GM19351 (cell line): ENCODE data around the gene PLCH1.
"Not testable (repeated sequence)": the region's sequence is repeated elsewhere in the genome, so short reads cannot be mapped to it uniquely, and the experiment has no call there.

Experiments
- ATAC-seq: cut with Tn5 transposase; IDR thresholded peaks from one replicate; pipeline ENCODE4 v1.9.1; 2021; ENCODE audit warnings: mild to moderate bottlenecking, moderate library complexity; ENCODE audit not compliant: unreplicated experiment

Gene PLCH1

DNA sequence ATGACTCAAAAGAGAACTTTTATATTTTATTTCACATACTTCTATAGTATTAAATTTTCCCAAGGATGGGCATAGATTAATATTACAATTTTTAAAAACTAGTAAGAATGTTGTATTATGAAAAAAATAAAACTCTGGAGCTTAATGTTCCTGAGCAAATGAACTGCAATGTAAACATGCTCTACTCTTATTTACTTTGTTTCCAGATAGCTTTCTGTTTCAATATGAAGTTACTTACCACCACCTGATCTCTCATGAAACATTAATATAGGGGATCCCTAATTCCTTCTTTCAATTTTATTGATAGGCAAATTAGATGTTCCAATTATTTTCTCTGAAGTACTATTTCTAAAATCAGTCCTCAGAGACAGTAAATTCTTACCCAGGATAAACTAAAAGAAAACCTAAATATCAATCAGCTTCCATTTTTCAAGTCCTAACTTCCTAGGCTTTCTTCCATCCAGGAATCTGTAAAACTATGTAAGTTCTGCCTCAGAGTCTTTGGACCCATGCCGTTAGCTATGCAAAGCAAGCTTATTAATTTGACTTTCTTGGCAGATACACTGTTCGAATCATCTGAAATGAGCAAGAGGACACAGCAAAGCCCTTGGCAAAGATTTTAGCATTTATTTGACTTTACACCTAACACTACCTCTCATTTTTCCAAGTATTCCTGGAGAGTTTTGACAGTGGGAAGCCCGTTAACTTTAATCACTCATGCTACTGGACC, 93.2 kb downstream of the PLCH1 start:
- ATAC-seq = no peak

DNA sequence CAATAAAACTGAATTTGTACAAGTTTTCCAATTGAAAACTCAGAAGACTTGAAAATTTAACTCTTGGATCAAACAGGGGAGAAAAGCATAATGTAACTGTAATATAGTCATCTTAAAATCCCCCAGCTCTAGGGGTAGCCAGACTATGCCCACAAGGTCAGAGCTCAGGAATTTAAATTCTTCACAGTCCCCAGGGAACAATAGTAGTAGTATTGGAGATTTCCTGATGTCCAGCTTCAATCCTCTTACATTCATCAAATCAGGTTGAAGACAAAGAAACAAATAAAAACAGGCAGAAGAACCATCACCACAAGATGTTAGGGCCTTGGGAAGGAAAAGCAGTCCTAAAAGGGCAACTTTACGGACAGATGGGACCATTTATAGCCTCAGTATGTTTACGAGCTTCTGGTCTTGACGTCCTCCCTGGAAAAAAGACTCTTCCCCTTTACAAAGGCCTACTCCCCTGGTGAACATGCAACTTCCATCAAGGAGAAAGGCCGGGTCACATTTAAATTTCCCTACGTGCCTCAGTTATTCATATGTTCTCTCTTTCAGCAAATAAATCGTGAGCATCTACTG, 96.8 kb downstream of the PLCH1 start:
- no peak for ATAC-seq

GRCh38 chr3:155647206-155647605, 97.7 kb downstream of the PLCH1 start:
- ATAC-seq = no peak

DNA sequence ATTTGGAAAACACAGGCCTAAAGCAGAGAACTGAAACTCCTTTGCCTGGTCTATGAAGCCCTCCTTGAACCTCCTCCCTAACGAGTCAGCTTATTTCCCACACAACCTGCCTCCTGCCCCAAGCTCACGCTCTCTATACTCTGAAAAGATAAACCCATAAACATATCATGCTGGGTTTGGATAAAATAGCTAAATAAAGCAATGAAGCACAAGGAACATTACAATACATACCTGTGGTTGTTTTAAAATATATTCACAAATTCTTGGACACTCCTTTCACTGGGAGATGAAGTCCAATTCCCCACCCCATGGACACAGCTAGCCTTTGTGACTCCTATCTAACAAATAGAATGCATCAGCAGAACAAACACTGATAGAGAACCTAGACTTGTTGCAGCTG, 98.2 kb downstream of the PLCH1 start:
- ATAC-seq = no peak

GRCh38 chr3:155646128-155646527, 98.7 kb downstream of the PLCH1 start:
- ATAC-seq = no peak

- ATAC-seq = no peak
Observed at GRCh38 chr3:155643581-155644165, 101.2 kb downstream of the PLCH1 start.

DNA sequence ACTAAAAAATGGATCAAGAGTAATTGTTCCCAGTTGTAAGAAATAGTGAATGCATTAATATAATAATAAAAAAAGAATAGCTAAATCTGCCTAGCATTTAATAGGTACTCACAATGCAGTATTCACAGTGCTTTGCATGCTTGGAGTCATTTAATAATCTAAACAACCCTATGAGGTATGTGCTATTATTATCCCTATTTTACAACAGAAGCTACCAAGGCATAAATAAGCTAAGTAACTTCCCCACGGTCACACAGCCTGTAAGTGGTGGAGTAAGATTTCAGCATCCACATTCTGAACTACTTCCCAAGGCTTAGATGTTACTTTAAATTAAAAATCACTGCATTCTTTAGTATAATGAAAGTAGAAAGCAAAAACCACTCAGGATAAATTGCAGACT, 102.9 kb downstream of the PLCH1 start:
- ATAC-seq = no peak

DNA sequence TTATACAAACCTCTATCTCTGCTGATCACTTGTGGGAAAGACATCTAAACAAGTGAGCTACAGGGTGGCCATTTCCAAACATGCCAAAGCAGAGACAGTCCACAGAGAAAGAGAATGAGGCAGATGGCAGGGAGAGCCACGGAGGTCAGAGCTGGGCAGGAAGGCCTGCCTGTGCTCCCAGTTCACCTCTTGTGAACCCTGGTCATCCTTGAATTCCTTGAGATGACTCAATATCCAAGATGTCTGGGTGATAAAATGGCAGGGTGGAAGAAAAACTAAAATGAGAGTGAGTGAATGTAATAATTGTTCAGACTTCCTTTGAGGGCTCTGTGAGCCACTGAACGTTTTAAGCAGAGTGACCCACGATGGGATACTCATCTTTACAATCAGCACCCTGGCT, 104.8 kb downstream of the PLCH1 start:
- ATAC-seq = no peak

DNA sequence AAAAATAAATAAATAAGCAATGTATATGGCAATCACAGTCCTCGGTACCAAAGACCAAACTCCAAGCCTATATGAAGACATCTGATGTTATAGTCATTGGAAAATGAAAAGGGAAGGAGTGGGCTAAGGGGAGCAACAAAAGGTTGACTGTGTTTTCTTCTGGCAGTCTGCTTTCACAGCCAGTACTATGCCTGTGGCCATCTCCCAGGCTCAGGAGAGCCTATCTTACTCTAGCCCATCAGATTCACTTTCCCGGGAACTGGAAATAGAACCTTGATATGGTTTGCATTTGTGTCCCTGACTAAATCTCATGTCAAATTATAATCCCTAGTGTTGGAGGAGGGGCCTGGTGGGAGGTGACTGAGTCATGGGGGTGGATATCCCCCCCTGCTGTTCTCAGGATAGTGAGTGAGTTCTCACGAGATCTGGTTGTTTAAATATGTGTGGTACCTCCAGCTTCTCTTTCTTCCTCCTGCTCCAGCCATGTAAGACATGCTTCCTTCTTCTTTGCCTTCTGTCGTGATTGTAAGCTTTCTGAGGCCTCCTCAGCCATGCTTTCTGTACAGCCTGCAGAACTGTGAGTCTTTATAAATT, 105.3 kb downstream of the PLCH1 start:
- ATAC-seq = no peak

GRCh38 chr3:155638461-155638860, 106.4 kb downstream of the PLCH1 start:
- ATAC-seq = not testable (repeated sequence)

DNA sequence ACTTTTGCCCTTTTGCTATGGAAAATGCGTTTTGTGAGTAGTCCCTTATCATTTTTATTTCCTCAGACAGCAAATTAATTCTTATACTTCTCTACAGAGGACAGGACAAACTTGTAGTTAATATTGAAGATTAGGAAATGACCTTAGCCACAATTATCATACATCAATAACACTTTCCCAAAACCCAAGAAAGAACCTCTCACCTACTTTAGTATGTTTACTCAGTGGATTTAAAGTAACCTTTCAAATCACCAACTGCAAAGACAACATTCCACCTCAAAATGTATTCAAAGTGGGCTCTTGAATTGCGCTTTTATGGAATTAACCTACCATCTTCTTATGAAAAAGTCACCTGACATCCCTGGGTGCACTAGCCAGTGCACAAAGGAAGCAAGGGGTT, 107.3 kb downstream of the PLCH1 start:
- no peak for ATAC-seq

GRCh38 chr3:155635056-155635455, 109.8 kb downstream of the PLCH1 start:
- ATAC-seq = no peak

GRCh38 chr3:155634121-155634719, 110.7 kb downstream of the PLCH1 start:
- no peak for ATAC-seq

DNA sequence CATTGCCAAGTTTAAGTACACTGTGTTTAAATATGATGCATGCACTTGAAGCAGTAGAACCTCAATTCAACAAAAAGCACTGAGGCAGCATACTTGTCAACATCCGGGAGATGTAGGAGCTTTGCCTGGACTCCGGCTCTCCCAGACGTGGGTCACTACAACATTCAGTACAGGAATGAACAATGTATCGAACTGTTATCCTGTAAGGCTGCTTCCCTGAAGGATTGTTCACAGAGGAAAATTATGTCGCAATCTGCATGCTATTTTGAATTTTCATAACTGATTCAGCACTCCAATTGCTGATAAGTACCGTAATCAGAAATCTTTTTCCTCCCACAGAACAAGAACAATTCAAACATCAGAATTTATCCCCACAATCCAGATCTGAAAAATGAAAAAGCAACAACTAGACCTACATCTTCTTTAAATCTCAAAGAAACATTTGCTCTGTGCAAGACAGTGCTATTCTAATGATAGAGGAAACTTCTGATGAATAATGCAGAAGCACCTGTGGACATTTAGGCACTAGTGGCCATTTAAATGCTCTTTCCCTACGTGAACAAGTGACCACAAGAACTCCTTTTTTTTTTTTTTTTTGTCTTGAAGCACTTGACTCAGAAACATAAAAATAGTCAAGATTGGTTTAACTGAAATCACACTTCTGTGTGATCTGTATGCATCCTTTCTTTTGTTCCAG, 113.4 kb downstream of the PLCH1 start:
- ATAC-seq = no peak

GRCh38 chr3:155629556-155629955, 115.3 kb downstream of the PLCH1 start:
- ATAC-seq = no peak

- ATAC-seq = no peak
Observed at GRCh38 chr3:155629056-155629455, 115.8 kb downstream of the PLCH1 start.

DNA sequence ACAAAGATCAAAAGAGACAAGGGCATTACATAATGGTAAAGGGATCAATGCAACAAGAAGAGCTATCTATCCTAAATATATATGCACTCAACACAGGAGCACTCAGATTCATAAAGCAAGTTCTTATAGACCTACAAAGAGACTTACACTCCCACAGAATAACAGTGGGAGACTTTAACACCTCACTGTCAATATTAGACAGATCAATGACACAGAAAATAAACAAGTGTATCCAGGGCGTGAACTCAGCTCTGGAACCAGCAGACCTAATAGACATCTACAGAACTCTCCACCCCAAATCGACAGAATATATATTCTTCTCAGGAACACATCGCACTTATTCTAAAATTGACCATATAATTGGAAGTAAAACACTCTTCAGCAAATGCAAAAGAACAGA, 122.2 kb downstream of the PLCH1 start:
- ATAC-seq = not testable (repeated sequence)

DNA sequence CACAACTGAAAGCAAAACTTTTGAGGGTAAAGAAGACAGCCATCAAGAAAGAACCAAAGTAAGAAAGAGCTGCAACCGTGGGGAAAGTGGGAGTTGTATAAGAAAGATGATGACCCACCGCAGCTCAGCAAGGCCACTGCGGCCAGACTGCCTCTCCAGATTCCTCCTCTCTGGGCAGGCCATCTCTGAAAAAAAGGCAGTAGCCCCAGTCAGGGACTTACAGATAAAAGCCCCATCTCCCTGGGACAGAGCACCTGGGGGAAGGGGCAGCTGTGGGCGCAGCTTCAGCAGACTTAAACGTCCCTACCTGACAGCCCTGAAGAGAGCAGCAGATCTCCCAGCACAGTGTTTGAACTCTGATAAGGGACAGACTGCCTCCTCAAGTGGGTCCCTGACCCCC, 124.3 kb downstream of the PLCH1 start:
- ATAC-seq = not testable (repeated sequence)

GRCh38 chr3:155619118-155619915, 125.6 kb downstream of the PLCH1 start:
- ATAC-seq = no peak

- no peak for ATAC-seq
Observed at GRCh38 chr3:155618543-155618942, 126.3 kb downstream of the PLCH1 start.
